Fibroblast of pulmonary artery (primary cell): ENCODE results near the gene UBE2G2.

Source experiments
- DNase-seq: peaks from one replicate; pipeline ENCODE4 v3.0.0-alpha.2; 2010; ENCODE audit warnings: low read depth
- H3K4me3 ChIP-seq: replicated peaks from 2 replicates; pipeline ENCODE4 v1.5.1; 2011; ENCODE audit warnings: low read depth, mild to moderate bottlenecking, control low read depth, low read length, moderate library complexity
- TF ChIP-seq, protein P1 (sequence below): IDR thresholded peaks from 2 replicates; pipeline ENCODE4 v1.5.1; 2011; ENCODE audit warnings: mild to moderate bottlenecking, control low read depth, low read length, inconsistent platforms; ENCODE audit errors: missing control alignments

Gene UBE2G2

DNA sequence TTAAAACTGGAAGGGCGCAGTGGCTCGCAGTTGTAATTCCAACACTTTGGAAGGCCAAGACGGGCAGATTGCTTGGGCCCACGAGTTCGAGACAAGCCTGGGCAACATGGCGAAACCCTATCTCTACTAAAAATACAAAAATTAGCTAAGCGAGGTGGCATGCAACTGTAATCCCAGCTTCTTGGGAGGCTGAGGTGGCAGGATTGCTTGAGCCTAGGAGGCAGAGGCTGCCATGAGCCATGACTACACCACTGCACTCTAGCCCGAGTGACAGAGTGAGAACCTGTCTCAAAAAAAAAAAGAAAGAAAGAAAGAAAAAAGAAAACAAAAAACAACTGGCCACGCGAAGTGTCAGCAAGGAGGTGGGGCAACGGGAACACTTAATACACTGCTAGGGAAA is 6.3 kb downstream of the UBE2G2 start:
- TF ChIP-seq, protein P1, sequence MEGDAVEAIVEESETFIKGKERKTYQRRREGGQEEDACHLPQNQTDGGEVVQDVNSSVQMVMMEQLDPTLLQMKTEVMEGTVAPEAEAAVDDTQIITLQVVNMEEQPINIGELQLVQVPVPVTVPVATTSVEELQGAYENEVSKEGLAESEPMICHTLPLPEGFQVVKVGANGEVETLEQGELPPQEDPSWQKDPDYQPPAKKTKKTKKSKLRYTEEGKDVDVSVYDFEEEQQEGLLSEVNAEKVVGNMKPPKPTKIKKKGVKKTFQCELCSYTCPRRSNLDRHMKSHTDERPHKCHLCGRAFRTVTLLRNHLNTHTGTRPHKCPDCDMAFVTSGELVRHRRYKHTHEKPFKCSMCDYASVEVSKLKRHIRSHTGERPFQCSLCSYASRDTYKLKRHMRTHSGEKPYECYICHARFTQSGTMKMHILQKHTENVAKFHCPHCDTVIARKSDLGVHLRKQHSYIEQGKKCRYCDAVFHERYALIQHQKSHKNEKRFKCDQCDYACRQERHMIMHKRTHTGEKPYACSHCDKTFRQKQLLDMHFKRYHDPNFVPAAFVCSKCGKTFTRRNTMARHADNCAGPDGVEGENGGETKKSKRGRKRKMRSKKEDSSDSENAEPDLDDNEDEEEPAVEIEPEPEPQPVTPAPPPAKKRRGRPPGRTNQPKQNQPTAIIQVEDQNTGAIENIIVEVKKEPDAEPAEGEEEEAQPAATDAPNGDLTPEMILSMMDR, result no peak
- H3K4me3 ChIP-seq, result no peak overlapping the region
- DNase-seq, result no peak

DNA sequence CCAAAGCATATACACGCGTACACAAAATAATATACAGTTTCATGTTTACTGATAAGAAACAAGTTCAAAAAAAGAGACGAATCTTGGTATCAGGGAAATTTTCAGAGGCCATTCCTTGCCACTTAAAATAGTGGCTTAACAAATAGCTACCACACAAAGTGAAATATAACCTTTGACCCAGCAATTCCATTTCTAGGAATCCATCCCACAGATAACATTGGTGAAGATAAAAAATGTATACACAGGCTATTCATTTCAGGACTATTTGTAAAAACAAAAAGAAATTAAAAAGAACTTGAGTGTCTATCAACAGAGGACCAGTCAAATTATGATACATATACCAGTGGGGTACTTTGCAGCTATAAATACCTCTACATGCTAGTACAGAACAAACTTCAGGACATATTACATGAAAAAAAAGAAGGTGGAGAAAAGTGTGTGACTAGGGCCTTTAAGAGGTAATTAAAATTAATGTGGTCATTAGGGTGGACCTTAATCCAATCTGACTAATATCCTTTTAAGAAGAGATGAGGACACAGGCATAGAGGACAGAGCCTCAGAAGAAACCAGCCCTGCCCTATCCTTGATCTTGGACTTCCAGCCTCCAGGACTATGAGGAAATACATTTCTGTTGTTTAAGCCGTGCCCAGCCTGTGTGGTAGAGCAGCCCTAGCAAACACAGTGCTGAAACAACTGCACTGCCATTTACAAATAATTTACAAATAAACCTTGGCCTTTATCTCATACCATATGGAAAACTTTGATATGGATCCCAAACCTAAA is 7.8 kb downstream of the UBE2G2 start:
- no peak overlapping the region for H3K4me3 ChIP-seq
- TF ChIP-seq, protein P1, result no peak
- DNase-seq, result no peak

DNA sequence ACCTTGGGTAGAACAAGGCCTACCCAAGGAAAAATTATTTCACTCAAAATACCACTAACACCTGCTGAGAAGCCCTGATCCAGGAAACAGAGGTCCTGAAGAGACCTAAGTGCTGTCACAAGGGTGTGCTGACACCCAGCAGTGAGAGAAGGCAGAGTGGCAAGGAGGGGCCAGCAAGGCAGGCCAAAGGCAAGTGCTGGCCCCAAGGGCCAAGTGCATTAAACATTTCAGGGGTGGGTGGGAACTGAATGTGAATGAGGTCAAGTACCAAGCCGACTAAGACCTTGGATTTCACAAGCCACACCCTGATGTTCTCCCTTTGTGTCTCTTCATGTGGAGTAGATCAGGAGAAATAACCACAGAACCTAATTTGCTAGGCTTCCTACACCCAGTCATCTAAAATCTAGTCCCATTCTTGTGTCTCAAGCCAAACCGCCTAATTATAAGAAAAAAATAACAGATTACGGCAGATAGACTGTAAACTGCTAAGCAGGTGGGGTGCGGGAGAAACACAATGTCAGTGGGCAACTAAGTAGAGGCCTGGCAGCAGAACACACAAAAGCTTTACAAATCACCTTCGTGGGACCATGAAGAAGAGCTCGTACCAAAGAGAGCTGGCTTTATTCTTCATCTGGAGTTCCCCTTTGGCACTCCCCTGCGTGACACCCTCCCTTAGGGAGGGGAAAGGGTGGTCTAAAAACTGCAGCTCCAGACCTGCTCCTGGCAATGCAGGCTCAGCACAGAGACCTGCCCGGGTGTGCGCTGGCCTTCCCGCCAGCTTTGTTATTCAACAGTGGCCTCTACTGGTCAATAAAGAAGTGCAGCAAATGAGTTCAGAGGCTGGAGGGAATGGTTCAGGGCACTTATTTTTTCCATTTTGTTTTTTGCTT is 8.7 kb downstream of the UBE2G2 start:
- peak; percentile 70 for DNase-seq
- no peak overlapping the region for H3K4me3 ChIP-seq
- TF ChIP-seq, protein P1, result peak; percentile 77

DNA sequence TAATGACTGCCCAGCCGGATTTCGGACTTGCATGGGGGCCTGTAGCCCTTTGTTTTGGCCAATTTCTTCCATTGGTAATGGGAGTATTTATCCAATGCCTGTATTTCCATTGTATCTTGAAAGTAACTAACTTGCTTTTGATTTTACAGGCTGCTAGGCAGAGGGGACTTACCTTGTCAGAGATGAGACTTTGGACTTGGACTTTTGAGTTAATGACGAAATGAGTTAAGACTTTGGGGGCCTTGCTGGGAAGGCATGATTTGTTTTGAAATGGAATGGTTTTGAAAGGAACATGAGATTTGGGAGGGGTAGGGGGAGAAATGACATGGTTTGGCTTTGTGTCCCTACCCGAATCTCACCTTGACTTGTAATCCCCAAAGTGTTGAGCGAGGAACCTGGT is 9.6 kb downstream of the UBE2G2 start:
- TF ChIP-seq, protein P1, result no peak
- no peak for DNase-seq
- no peak overlapping the region for H3K4me3 ChIP-seq

DNA sequence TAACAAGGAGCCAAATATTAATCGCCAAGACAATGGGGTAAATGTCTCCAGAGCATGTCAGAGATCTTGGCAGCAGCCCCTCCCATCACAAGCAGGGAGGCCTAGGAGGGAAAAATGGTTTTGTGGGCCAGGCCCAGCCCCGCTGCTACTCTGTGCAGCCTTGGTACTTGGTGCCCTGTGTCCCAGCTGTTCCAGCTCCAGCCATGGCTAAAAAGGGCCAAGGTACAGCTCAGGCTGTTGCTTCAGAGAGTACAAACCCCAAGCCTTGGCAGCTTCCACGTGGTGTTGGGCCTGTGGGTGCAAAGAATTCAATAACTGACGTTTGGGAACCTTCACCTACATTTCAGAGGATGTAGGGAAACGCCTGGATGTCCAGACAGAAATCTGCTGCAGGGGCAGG is 10.4 kb downstream of the UBE2G2 start:
- TF ChIP-seq, protein P1, result no peak
- H3K4me3 ChIP-seq, result no peak overlapping the region
- DNase-seq, result no peak

DNA sequence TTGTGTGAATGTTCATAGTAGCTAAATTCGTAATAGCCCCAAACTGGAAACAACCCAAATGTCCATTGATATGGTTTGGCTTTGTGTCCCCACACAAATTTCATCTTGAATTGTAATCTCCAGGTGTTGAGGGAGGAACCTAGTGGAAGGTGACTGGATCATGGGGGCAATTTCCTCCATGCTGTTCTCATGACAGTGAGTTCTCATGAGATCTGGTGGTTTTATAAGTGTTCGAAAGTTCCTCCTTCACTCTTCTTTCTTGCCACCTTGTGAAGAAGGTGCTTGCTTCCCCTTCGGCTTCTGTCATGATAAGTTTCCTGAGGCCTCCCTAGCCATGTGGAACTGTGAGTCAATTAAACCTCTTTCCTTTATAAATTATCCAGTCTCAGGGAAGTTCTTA is 11.3 kb downstream of the UBE2G2 start:
- DNase-seq, result no peak
- TF ChIP-seq, protein P1, result no peak
- no peak overlapping the region for H3K4me3 ChIP-seq
